WTC11 (cell line): ENCODE measurements around the gene LCN12.

ENCODE experiments used
- ATF3 ChIP-seq: sonication (generic); formaldehyde crosslinking; conservative IDR thresholded peaks from 2 replicates; pipeline ENCODE4 v1.8.1; 2022; ENCODE audit warnings: mild to moderate bottlenecking, missing genetic modification reagents
- CREB1 ChIP-seq: sonication (generic); formaldehyde crosslinking; IDR thresholded peaks from 2 replicates; pipeline ENCODE4 v1.8.0; 2023; ENCODE audit warnings: mild to moderate bottlenecking, missing genetic modification reagents
- FOXJ3 ChIP-seq: sonication (generic); formaldehyde crosslinking; IDR thresholded peaks from 2 replicates; pipeline ENCODE4 v1.9.0; 2021; ENCODE audit warnings: missing genetic modification reagents, mild to moderate bottlenecking, borderline replicate concordance
- FOXK1 ChIP-seq: sonication (generic); formaldehyde crosslinking; IDR thresholded peaks from 2 replicates; pipeline ENCODE4 v1.8.0; 2022; ENCODE audit warnings: mild to moderate bottlenecking, moderate library complexity, missing genetic modification reagents
- FOXP1 ChIP-seq: sonication (generic); formaldehyde crosslinking; IDR thresholded peaks from 2 replicates; pipeline ENCODE4 v1.8.0; 2022; ENCODE audit warnings: missing genetic modification reagents, mild to moderate bottlenecking, moderate library complexity, borderline replicate concordance
- PRRX2 ChIP-seq: fragments of 250-450 bp; sonication (Bioruptor Pico); IDR thresholded peaks from 2 replicates; pipeline ENCODE4 v1.8.0; 2021; ENCODE audit warnings: mild to moderate bottlenecking
- ZNF425 ChIP-seq: fragments of 250-450 bp; sonication (Bioruptor Pico); conservative IDR thresholded peaks from 2 replicates; pipeline ENCODE4 v1.9.0; 2021; ENCODE audit warnings: mild to moderate bottlenecking
- TF ChIP-seq, protein P1 (sequence below): fragments of 200-600 bp; IDR thresholded peaks from 2 replicates; pipeline ENCODE4 v1.8.0; 2022; ENCODE audit warnings: antibody characterized with exemption
- TF ChIP-seq, protein P2 (sequence below): sonication (generic); formaldehyde crosslinking; IDR thresholded peaks from 2 replicates; pipeline ENCODE4 v1.8.1; 2023; ENCODE audit warnings: mild to moderate bottlenecking, missing genetic modification reagents, moderate library complexity

- TF ChIP-seq, protein P1, sequence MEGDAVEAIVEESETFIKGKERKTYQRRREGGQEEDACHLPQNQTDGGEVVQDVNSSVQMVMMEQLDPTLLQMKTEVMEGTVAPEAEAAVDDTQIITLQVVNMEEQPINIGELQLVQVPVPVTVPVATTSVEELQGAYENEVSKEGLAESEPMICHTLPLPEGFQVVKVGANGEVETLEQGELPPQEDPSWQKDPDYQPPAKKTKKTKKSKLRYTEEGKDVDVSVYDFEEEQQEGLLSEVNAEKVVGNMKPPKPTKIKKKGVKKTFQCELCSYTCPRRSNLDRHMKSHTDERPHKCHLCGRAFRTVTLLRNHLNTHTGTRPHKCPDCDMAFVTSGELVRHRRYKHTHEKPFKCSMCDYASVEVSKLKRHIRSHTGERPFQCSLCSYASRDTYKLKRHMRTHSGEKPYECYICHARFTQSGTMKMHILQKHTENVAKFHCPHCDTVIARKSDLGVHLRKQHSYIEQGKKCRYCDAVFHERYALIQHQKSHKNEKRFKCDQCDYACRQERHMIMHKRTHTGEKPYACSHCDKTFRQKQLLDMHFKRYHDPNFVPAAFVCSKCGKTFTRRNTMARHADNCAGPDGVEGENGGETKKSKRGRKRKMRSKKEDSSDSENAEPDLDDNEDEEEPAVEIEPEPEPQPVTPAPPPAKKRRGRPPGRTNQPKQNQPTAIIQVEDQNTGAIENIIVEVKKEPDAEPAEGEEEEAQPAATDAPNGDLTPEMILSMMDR, result no peak
- TF ChIP-seq FOXK1 (CRISPR knock-in tag) (no peak), ZNF425 (CRISPR knock-in tag) (no peak), PRRX2 (CRISPR knock-in tag) (no peak), FOXJ3 (CRISPR knock-in tag) (no peak), ATF3 (CRISPR knock-in tag) (no peak), FOXP1 (CRISPR knock-in tag) (no peak), CREB1 (CRISPR knock-in tag) (no peak)
- TF ChIP-seq, protein P2, sequence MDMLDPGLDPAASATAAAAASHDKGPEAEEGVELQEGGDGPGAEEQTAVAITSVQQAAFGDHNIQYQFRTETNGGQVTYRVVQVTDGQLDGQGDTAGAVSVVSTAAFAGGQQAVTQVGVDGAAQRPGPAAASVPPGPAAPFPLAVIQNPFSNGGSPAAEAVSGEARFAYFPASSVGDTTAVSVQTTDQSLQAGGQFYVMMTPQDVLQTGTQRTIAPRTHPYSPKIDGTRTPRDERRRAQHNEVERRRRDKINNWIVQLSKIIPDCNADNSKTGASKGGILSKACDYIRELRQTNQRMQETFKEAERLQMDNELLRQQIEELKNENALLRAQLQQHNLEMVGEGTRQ (CRISPR knock-in tag), result no peak
Measured at GRCh38 chr9:136944212-136944518, 7.9 kb upstream of the LCN12 start.
